ENCODE measurements around the gene SPON1. TPM values are rescaled to one million over a fixed set of nuclear protein-coding genes. Genes with fewer than 3 reads are reported as not detected.

Gene SPON1
- total RNA-seq, 4 donors from 2014 or later, result 58.5 to 344 (median 105) TPM

- TF ChIP-seq CTCF (IDR thresholded peaks at IDR 0.05; ENCODE audit: low read depth), result no peak
These were observed 350.4 kb downstream of the SPON1 start for GRCh38 chr11:14312736-14313438.

- no peak for TF ChIP-seq CTCF (IDR thresholded peaks at IDR 0.05; ENCODE audit: low read depth)
These were observed 351.6 kb downstream of the SPON1 start for GRCh38 chr11:14314127-14314526.

GRCh38 chr11:14315130-14315529 is 352.6 kb downstream of the SPON1 start:
- no peak for TF ChIP-seq CTCF (IDR thresholded peaks at IDR 0.05; ENCODE audit: low read depth)

Small RNA genes lying within 50 kb of the gene (small RNA-seq; reads per million reads assigned to genes)
- not detected for gene RNA5SP332

All from subcutaneous adipose tissue (tissue), 4 donors.